HG02973 (cell line): ENCODE results near the gene UBE2Q1.

Experiments used
- ATAC-seq: cut with Tn5 transposase; IDR thresholded peaks from one replicate; pipeline ENCODE4 v1.9.1; 2021; ENCODE audit warnings: moderate library complexity; ENCODE audit not compliant: unreplicated experiment

Gene UBE2Q1

DNA sequence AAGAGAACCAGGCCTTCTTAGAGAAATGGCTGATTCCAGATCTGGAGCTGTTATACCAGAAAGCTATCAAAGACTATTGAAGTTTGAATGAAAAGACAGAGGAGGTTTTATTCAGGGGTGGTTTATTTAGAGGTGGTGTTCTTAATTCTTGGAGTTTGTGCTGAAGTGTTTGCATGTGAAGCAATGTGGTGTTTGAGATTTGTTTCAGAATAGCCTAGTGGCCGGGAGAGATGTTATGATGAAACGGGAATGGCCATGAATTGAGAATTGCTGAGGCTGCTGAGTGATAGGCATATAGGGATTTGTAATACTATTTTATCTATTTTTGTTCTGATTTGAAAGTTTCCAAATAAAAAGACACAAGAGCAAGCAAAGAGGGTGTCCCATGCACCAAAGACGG, 45.7 kb downstream of the UBE2Q1 start:
- ATAC-seq: no peak

DNA sequence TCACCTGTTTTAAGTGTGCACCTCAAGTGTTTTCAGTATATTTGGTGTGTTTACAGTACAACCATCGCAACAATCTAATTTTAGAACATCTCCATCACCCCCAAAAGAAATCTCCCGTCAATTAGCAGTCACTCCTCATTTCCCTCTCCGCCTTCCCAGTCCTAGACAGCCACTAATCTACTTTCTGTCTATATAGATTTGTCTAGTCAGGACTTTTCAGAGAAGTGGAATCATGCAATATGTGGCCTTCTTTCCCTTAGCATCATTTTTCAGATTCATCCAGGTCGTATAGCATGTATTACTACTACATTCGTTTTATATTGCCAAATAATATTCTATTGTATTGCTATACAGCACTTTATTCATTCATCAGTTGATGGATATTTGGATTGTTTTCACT, 54.6 kb downstream of the UBE2Q1 start:
- ATAC-seq: no peak

DNA sequence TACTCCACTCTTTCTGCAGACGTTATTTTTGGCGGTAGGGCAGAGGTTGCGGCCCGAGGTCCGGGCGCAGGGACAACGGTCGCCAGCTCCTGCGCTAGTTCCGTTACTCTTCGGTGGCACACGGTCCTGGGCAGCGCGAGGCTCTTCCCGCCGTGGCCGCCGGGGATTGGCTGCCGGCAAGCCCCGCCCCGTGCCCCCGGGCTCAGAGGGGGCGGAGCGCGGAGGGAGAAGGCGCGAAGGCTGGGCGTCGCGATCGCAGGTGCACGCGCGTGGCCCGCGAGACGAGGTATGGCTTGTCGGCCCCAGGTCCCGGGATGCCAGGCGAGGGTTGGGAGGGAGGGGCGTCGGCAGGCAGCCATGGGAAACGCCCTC, 55.7 kb downstream of the UBE2Q1 start:
- ATAC-seq: no peak

DNA sequence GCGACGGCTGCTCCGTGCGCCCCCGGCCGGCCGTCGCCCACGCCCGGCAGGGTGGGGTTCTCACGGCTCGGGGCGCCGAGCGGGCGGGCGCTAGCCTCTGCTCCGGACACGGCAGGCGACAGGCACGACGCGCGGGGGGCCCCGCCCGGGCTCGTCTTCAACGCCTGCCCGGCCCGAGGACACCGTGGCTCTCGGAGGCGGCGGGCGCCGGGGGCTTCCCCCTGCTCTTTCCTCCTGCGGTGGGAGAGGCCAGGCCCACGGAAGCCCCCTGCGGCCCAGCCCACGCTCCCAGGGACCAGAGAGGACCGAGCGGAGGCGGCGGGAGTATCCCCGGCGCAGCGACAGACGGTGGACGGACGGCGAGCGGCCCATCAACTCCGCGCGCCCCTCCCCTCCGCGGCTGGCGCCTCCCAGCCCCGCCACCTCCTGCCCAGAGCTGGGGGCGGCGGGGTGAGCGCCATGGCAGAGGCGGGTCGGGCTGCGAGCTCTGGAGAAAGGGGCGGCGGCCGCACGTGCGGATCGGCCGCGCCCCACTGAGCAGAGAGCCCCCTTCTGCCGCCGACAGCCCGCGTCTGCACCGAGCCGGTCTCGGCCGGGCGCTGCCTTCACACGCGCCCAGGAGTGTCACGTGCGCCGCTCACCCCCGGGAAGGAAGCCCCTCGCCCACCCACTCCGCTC, 56.3 kb downstream of the UBE2Q1 start, which contains the start of the genes SHE and TDRD10:
TSS of gene SHE (minus strand) at position 347 of the 678 bp plus-strand sequence. CDS start 386 bp downstream, outside the sequence.
TSS of gene TDRD10 (plus strand) at position 154 of the 678 bp plus-strand sequence. CDS start 4,685 bp downstream, outside the sequence.
- ATAC-seq: no peak

DNA sequence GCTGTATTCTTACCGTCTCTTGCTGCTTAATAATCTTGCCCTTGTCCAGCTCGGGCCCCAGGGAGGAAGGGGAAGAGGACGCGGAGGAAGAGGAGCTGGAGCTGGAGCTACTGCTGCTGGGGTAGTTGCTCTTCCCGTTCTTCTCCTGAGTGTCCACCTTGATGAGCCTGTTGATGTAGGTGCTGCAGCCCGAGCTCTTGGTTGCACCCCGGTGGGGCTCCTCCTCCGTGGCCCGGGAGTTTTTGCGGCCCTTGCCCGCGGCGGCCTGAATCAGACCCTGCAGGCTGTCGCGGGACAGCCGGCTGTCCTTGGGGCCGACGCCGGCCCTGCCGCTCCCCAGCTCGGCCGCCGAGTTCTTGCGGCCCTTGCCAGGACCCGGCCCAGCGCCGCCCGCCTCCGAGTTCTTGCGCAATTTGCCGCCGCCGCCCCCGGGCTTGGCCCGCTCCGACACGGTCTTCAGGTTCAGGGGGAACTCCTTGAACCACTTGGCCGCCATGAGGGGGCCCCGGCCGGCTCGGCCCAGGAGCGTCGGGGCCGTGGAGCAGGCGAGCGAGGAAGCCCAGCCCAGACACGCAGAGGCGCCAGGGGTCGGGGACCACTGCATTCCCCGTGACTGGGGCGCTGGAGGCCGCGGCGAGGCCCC, 56.9 kb downstream of the UBE2Q1 start:
- ATAC-seq: no peak

DNA sequence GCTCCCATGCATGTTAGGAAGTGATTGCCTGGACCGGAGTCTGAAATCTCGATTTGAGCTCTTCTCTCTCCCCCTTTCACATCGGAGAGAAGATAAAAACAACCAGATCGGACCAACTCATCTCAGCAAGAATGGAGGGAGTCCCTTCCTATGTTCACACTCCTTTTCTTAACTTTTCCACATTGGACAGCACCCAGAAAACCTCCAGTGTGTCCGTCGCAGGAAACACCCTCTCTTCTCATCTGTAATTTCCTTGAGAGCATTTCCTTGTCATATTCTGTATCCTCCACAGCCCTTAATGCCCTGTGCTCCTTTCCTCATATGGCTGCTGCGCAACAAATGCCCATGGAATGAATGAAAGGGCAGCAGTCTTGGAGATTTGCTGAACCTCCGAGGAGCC, 57.9 kb downstream of the UBE2Q1 start:
- no peak for ATAC-seq

DNA sequence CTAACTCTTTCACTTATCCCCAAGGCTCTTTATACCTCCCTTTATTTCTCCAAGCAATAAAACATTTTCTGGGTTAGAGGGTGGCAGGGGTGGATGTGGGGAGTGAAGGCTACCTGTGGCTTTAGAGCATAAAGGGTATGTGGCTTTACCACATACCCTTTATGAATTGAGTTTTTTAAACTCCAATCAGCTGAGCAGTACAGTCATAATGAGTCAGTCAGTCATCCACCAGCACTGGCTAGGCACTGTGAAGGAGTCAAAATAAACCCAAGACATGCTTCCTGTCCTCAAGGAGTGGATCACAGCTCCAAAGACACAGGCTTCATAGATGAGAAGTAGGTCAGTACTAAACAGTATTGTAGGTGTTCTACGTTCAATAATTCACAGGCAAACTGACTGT, 59.0 kb downstream of the UBE2Q1 start:
- ATAC-seq: no peak
